Tibial nerve (tissue), 4 donors: Measurements from ENCODE around the gene STAT1.
"Not testable (repeated sequence)": the region's sequence is repeated elsewhere in the genome, so short reads cannot be mapped to it uniquely, and the experiment has no call there.

Source experiments
- CTCF ChIP-seq, 5 experiments: fragments of 200-600 bp in 3 of 5; fragments of 450-650 bp in 2 of 5; sonication (generic) in 3 of 5; IDR thresholded peaks; one replicate each; pipeline ENCODE4 v1.5.1; 2016 to 2019; ENCODE audit warnings: antibody characterized with exemption in 5 of 5, mild to moderate bottlenecking in 3 of 5, moderate library complexity in 2 of 5
- EP300 ChIP-seq, 2 donors: sonication (generic); formaldehyde crosslinking; IDR thresholded peaks; one replicate each; pipeline ENCODE4 v1.6.1; 2017; ENCODE audit warnings: antibody characterized with exemption in 2 of 2, mild to moderate bottlenecking in 1 of 2

GRCh38 chr2:190961117-190961516 lies 52.9 kb downstream of the STAT1 start:
- TF ChIP-seq CTCF, EP300 (IDR thresholded peaks at IDR 0.05): not testable (repeated sequence)
